ENCODE measurements around the gene PCYT2.

The PCYT2 gene

DNA sequence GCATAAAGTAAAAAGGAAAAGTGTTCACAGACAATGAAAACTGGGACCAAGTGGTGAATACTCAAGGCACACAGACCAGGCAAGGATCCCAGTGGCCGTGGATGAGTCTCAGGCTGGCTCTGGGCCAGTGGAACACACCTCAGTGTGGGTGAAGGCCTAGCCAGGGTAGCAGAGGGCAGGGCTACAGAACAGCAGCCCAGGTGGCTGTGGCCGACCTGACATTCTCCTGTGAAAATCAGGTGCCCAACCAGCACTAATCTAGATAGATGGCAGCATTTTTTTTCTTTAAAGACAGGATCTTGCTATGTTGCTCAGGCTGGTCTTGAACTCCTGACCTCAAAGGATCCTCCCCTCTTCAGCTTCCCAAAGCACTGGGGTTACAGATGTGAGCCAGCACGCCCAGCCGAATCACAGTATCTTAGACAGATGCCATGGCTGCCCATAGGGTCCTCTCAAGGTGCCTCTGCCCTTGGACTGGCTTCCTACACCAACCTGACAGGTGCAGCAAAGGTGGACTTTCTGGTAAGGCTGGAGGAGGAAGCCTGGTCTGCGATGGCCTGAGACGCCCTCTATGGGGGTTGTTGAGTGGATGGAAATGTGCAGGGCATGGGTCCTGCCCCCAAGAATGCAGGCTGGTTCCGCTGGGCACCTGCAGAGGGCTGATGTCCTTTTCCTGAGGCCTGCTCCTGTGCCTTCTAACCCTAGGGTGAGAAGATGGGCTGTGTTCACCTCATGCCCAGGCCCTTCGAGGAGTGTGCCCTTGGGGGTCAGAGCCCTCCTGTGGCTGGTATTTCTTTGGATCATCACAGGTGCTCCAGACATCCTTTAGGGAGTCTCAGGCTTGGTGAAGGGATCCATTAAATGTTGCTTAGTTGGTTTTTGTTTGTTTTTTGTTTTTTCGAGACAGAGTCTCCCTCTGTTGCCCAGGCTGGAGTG lies 47.1 kb downstream of the PCYT2 start (continued):
- TF ChIP-seq, protein P1, sequence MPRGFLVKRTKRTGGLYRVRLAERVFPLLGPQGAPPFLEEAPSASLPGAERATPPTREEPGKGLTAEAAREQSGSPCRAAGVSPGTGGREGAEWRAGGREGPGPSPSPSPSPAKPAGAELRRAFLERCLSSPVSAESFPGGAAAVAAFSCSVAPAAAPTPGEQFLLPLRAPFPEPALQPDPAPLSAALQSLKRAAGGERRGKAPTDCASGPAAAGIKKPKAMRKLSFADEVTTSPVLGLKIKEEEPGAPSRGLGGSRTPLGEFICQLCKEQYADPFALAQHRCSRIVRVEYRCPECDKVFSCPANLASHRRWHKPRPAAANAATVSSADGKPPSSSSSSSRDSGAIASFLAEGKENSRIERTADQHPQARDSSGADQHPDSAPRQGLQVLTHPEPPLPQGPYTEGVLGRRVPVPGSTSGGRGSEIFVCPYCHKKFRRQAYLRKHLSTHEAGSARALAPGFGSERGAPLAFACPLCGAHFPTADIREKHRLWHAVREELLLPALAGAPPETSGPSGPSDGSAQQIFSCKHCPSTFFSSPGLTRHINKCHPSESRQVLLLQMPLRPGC (tag by site-specific recombination; IDR thresholded peaks at IDR 0.05), result no peak

DNA sequence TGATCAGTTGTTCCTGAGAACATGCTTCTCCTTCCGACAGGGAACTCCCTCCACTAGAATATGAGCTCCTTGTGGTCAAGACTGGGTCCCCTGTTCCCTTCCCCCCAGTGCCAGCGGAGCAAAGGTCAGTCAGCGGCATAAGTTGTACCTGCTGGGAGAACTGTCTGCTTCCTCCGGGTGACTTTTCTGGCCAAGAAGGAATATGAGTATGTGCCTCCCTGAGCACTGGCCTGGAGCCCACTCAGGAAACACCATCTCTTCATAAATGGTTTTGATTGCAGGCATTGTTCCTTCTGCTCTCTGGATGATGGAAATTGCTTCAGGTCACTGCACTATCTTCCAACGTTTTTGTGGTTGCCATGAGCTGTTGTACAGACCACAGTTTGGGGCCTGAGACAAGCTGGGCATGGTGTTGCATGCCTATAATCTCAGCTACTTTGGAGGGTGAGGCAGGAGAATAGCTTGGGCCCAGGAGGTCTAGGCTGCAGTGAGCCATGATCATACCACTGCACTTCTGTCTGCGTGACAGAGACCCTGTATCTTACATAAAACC lies 48.0 kb downstream of the PCYT2 start:
- ChIA-PET CTCF (interaction anchor here (1.1 to 1.3 kb wide), 2 partner anchors 130 to 163 kb away, joined by 4 read pairs; no protein-coding TSS in a partner anchor), POLR2A (interaction anchor here (0.9 to 1.4 kb wide), 3 partner anchors 33 to 160 kb away, joined by 3 to 7 read pairs (median 6); partner anchors contain the start of genes CENPX, LRRC45 and MRPL12)
- no peak for TF ChIP-seq KLF1 (tag by site-specific recombination; IDR thresholded peaks at IDR 0.05)
- TF ChIP-seq ZNF214 (tag by site-specific recombination; IDR thresholded peaks at IDR 0.05; ENCODE audit: borderline replicate concordance), result no peak
- TF ChIP-seq GLI4 (tag by site-specific recombination; IDR thresholded peaks at IDR 0.05), result no peak
- TF ChIP-seq BCL11A (tag by site-specific recombination; IDR thresholded peaks at IDR 0.05; ENCODE audit: low read depth), result no peak
- no peak for TF ChIP-seq ZNF274 (IDR thresholded peaks at IDR 0.05; ENCODE audit: low read length)
- no peak for TF ChIP-seq ZNF274 (tag by site-specific recombination; IDR thresholded peaks at IDR 0.05; ENCODE audit: borderline replicate concordance)
- no peak for TF ChIP-seq ZNF501 (tag by site-specific recombination; IDR thresholded peaks at IDR 0.05)
- TF ChIP-seq ZBTB48 (tag by site-specific recombination; IDR thresholded peaks at IDR 0.05), result no peak
- no peak for TF ChIP-seq ZNF132 (tag by site-specific recombination; IDR thresholded peaks at IDR 0.05; ENCODE audit: borderline replicate concordance)
- TF ChIP-seq ZNF155 (tag by site-specific recombination; IDR thresholded peaks at IDR 0.05), result no peak
- TF ChIP-seq ZNF791 (tag by site-specific recombination; IDR thresholded peaks at IDR 0.05), result no peak
- no peak for TF ChIP-seq ZNF335 (tag by site-specific recombination; conservative IDR thresholded peaks at IDR 0.05)
- no peak for TF ChIP-seq ZFP3 (tag by site-specific recombination; IDR thresholded peaks at IDR 0.05; ENCODE audit: low read depth)
- TF ChIP-seq IKZF3 (tag by site-specific recombination; IDR thresholded peaks at IDR 0.05), result no peak
- no peak for TF ChIP-seq OVOL3 (tag by site-specific recombination; IDR thresholded peaks at IDR 0.05)
- TF ChIP-seq ZNF341 (tag by site-specific recombination; IDR thresholded peaks at IDR 0.05; ENCODE audit: low read depth), result no peak
- TF ChIP-seq ZNF473 (tag by site-specific recombination; IDR thresholded peaks at IDR 0.05), result no peak
- TF ChIP-seq ZNF24 (tag by site-specific recombination; IDR thresholded peaks at IDR 0.05), result no peak
- no peak for TF ChIP-seq ZFP69B (tag by site-specific recombination; IDR thresholded peaks at IDR 0.05)
- TF ChIP-seq SETDB1 (IDR thresholded peaks at IDR 0.05; ENCODE audit: insufficient read length, low read length), result no peak
- Histone ChIP-seq H3K27ac (ENCODE audit: extremely low read depth, low read depth, low read length) (no peak overlapping the region; the same call in 1 of the 2 replicates), H3K9me3 (ENCODE audit: control insufficient read depth, insufficient read depth, low read depth, low read length) (no peaks in the 10 kb centered on the region), H3K4me1 (ENCODE audit: control insufficient read depth, insufficient read depth, low read length) (peaks cover 13% of the 10 kb centered on the region), H3K36me3 (ENCODE audit: control insufficient read depth in 2 of 2, insufficient read depth in 1 of 2, low read length in 2 of 2) (peaks cover 16 to 71% of the 10 kb centered on the region in 2 experiments), H3K4me3 (ENCODE audit: low read depth, low read length) (no peak overlapping the region)

Data from HEK293 (cell line).